Muscle layer of duodenum (tissue), 2 donors: ENCODE measurements around the gene MEGF8.

Experiments
- H3K27ac ChIP-seq: one replicate; pipeline ENCODE4 v1.7.0; 2013; ENCODE audit warnings: mild to moderate bottlenecking, low read length
- H3K27me3 ChIP-seq: one replicate; pipeline ENCODE4 v1.7.0; 2013; ENCODE audit warnings: low read depth, mild to moderate bottlenecking, control low read depth, low read length
- H3K36me3 ChIP-seq, 2 donors: one replicate each; pipeline ENCODE4 v1.7.0; 2013; ENCODE audit warnings: low read length in 2 of 2, control low read depth in 1 of 2, mild to moderate bottlenecking in 1 of 2; ENCODE audit not compliant: insufficient read depth in 2 of 2, control insufficient read depth in 1 of 2
- H3K4me1 ChIP-seq, 2 donors: one replicate each; pipeline ENCODE4 v1.7.0; 2013; ENCODE audit warnings: low read length in 2 of 2, mild to moderate bottlenecking in 2 of 2, control low read depth in 1 of 2, moderate library complexity in 1 of 2; ENCODE audit not compliant: insufficient read depth in 2 of 2, control insufficient read depth in 1 of 2
- H3K4me3 ChIP-seq, 2 donors: one replicate each; pipeline ENCODE4 v1.7.0; 2013; ENCODE audit warnings: low read length in 2 of 2, low read depth in 1 of 2, mild to moderate bottlenecking in 1 of 2
- H3K9me3 ChIP-seq, 2 donors: one replicate each; pipeline ENCODE4 v1.7.0; 2013; ENCODE audit warnings: low read length in 2 of 2, control low read depth in 1 of 2, mild to moderate bottlenecking in 1 of 2; ENCODE audit not compliant: control insufficient read depth in 1 of 2
- donor health status: healthy.

MEGF8 gene

GRCh38 chr19:42411581-42412178, 86.2 kb downstream of the MEGF8 start:
- Histone ChIP-seq H3K4me3 (no peak overlapping the region), H3K27ac (no peak overlapping the region), H3K36me3 (peaks cover 0 to 6% of the 10 kb centered on the region in 2 donors), H3K9me3 (no peaks in the 10 kb centered on the region), H3K4me1 (peaks cover 0 to 8% of the 10 kb centered on the region in 2 donors), H3K27me3 (no peaks in the 10 kb centered on the region)

GRCh38 chr19:42412227-42412626, 86.8 kb downstream of the MEGF8 start:
- no peak overlapping the region for H3K27ac ChIP-seq
- no peaks in the 10 kb centered on the region for H3K9me3 ChIP-seq
- no peak overlapping the region for H3K4me3 ChIP-seq
- peaks cover 0 to 6% of the 10 kb centered on the region in 2 donors for H3K36me3 ChIP-seq
- no peaks in the 10 kb centered on the region for H3K27me3 ChIP-seq
- H3K4me1 ChIP-seq: peaks cover 0 to 8% of the 10 kb centered on the region in 2 donors

- peaks cover 0 to 6% of the 10 kb centered on the region in 2 donors for H3K36me3 ChIP-seq
- no peak overlapping the region for H3K4me3 ChIP-seq
- H3K4me1 ChIP-seq: peaks cover 0 to 8% of the 10 kb centered on the region in 2 donors
- no peaks in the 10 kb centered on the region for H3K9me3 ChIP-seq
- no peak overlapping the region for H3K27ac ChIP-seq
- no peaks in the 10 kb centered on the region for H3K27me3 ChIP-seq
Observed at GRCh38 chr19:42412661-42413076, 87.2 kb downstream of the MEGF8 start.

GRCh38 chr19:42419309-42419708, 93.9 kb downstream of the MEGF8 start:
- Histone ChIP-seq H3K36me3 (no peaks in the 10 kb centered on the region), H3K27ac (no peak overlapping the region), H3K4me1 (peaks cover 0 to 25% of the 10 kb centered on the region in 2 donors), H3K27me3 (no peaks in the 10 kb centered on the region), H3K9me3 (no peaks in the 10 kb centered on the region), H3K4me3 (no peak overlapping the region)

GRCh38 chr19:42420055-42420544, 94.7 kb downstream of the MEGF8 start:
- no peaks in the 10 kb centered on the region for H3K27me3 ChIP-seq
- H3K4me3 ChIP-seq: no peak overlapping the region
- no peak overlapping the region for H3K27ac ChIP-seq
- no peaks in the 10 kb centered on the region for H3K9me3 ChIP-seq
- H3K36me3 ChIP-seq: no peaks in the 10 kb centered on the region
- peaks cover 0 to 26% of the 10 kb centered on the region in 2 donors for H3K4me1 ChIP-seq

- Histone ChIP-seq H3K27me3 (no peaks in the 10 kb centered on the region), H3K27ac (no peak overlapping the region), H3K4me3 (no peak overlapping the region), H3K4me1 (peaks cover 0 to 26% of the 10 kb centered on the region in 2 donors), H3K9me3 (no peaks in the 10 kb centered on the region), H3K36me3 (no peaks in the 10 kb centered on the region)
Observed at GRCh38 chr19:42421101-42421500, 95.7 kb downstream of the MEGF8 start.

GRCh38 chr19:42421591-42422031, 96.2 kb downstream of the MEGF8 start:
- Histone ChIP-seq H3K36me3 (no peaks in the 10 kb centered on the region), H3K9me3 (no peaks in the 10 kb centered on the region), H3K4me3 (no peak overlapping the region), H3K27me3 (no peaks in the 10 kb centered on the region), H3K27ac (no peak overlapping the region), H3K4me1 (peaks cover 0 to 26% of the 10 kb centered on the region in 2 donors)

GRCh38 chr19:42422092-42422900, 96.9 kb downstream of the MEGF8 start:
- Histone ChIP-seq H3K4me1 (peaks cover 0 to 26% of the 10 kb centered on the region in 2 donors), H3K27ac (peak overlapping the region; percentile 45), H3K4me3 (peak overlapping the region; percentile 66 to 78), H3K36me3 (no peaks in the 10 kb centered on the region), H3K27me3 (no peaks in the 10 kb centered on the region), H3K9me3 (no peaks in the 10 kb centered on the region)

GRCh38 chr19:42422901-42423461, 97.5 kb downstream of the MEGF8 start:
- no peaks in the 10 kb centered on the region for H3K27me3 ChIP-seq
- no peaks in the 10 kb centered on the region for H3K36me3 ChIP-seq
- peak overlapping the region; percentile 66 to 78 for H3K4me3 ChIP-seq
- peak overlapping the region; percentile 45 for H3K27ac ChIP-seq
- H3K9me3 ChIP-seq: no peaks in the 10 kb centered on the region
- H3K4me1 ChIP-seq: peaks cover 0 to 26% of the 10 kb centered on the region in 2 donors

- peaks cover 0 to 26% of the 10 kb centered on the region in 2 donors for H3K4me1 ChIP-seq
- H3K4me3 ChIP-seq: peak overlapping the region; percentile 66 to 78
- H3K9me3 ChIP-seq: no peaks in the 10 kb centered on the region
- peak overlapping the region; percentile 45 for H3K27ac ChIP-seq
- H3K36me3 ChIP-seq: no peaks in the 10 kb centered on the region
- H3K27me3 ChIP-seq: no peaks in the 10 kb centered on the region
Observed at GRCh38 chr19:42423462-42424344, 98.3 kb downstream of the MEGF8 start.
